ENCODE results near the gene PIP5KL1.

GRCh38 chr9:127876764-127877562, 53.6 kb downstream of the PIP5KL1 start:
- TF ChIP-seq, protein P1, sequence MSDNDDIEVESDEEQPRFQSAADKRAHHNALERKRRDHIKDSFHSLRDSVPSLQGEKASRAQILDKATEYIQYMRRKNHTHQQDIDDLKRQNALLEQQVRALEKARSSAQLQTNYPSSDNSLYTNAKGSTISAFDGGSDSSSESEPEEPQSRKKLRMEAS (IDR thresholded peaks at IDR 0.05) = no peak
- TF ChIP-seq FOXM1 (IDR thresholded peaks at IDR 0.05; ENCODE audit: borderline replicate concordance, low read depth) (no peak), REST (IDR thresholded peaks at IDR 0.05; ENCODE audit: low read depth) (no peak), NFIC (IDR thresholded peaks at IDR 0.05) (no peak), YY1 (IDR thresholded peaks at IDR 0.05; ENCODE audit: low read depth) (no peak), EP300 (IDR thresholded peaks at IDR 0.05; ENCODE audit: borderline replicate concordance) (no peak), TAF1 (IDR thresholded peaks at IDR 0.05; ENCODE audit: low read depth) (no peak), TCF12 (IDR thresholded peaks at IDR 0.05; ENCODE audit: low read depth) (no peak), USF1 (IDR thresholded peaks at IDR 0.05) (no peak)
